HG02981 (cell line): ENCODE measurements around the gene CNN1.
"Not testable (repeated sequence)": the region's sequence is repeated elsewhere in the genome, so short reads cannot be mapped to it uniquely, and the experiment has no call there.

Experiments used
- ATAC-seq: cut with Tn5 transposase; IDR thresholded peaks from one replicate; pipeline ENCODE4 v1.9.1; 2021; ENCODE audit warnings: mild to moderate bottlenecking, moderate library complexity; ENCODE audit not compliant: unreplicated experiment

The CNN1 gene

DNA sequence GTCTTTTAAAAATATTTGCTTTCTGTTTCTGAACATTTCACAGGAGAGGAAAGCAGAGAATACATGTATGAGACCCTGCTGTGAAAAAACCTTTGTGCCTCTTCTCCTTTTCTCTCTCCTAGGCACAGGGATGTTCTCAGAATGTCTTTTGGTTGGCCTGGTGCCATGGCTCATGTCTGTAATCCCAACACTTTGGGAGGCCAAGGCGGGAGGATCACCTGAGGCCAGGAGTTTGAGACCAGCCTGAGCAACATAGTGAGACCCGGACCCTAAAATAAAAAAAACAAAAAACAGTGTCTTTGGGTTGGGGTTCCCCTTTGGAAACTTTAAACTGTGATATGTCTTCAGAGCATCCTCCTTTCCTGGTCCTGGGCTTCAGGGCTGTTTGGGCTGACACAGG lies 60.1 kb downstream of the CNN1 start:
- ATAC-seq, result no peak

DNA sequence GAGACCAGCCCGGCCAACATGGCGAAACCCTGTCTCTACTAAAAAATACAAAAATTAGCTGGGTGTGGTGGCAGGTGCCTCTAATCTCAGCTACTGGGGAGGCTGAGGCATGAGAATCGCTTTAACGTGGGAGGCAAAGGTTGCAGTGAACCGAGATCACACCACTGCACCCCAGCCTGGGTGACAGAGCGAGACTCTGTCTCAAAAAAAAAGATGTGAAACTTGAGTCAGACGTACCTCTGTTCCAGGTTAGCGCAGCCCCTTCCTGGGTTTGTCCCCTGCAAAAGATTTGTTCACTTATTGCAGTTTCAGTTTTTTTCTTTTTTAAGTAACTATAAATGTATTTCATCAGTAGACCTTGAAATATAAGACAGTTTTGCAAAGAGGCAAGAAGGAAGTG lies 61.1 kb downstream of the CNN1 start:
- ATAC-seq, result not testable (repeated sequence)
